Mesendoderm (in vitro differentiated cells): ENCODE measurements around the gene TBL1X.
"Not testable (repeated sequence)": the region's sequence is repeated elsewhere in the genome, so short reads cannot be mapped to it uniquely, and the experiment has no call there.

ENCODE experiments used
- DNase-seq: peaks from one replicate; pipeline ENCODE4 v3.0.0; 2013
- H2AK5ac ChIP-seq: 2 replicates; pipeline ENCODE4 v1.6.1; 2013; ENCODE audit warnings: low read length, inconsistent platforms
- H2BK120ac ChIP-seq: 2 replicates; pipeline ENCODE4 v1.6.1; 2013; ENCODE audit warnings: low read depth, mild to moderate bottlenecking, low read length, moderate library complexity, mixed read lengths
- H2BK15ac ChIP-seq: replicated peaks from 2 replicates; pipeline ENCODE4 v1.6.1; 2013; ENCODE audit warnings: low read depth, mild to moderate bottlenecking, moderate library complexity
- H2BK5ac ChIP-seq: 2 replicates; pipeline ENCODE4 v1.6.1; 2013; ENCODE audit warnings: low read length, inconsistent platforms
- H3K18ac ChIP-seq: 2 replicates; pipeline ENCODE4 v1.6.1; 2013; ENCODE audit warnings: mild to moderate bottlenecking, low read length, mixed read lengths
- H3K23ac ChIP-seq: one replicate; pipeline ENCODE4 v1.6.1; 2013; ENCODE audit warnings: low read length
- H3K27ac ChIP-seq: 2 replicates; pipeline ENCODE4 v1.5.1; 2013; ENCODE audit warnings: low read depth, mild to moderate bottlenecking, inconsistent platforms, low read length, moderate library complexity
- H3K27me3 ChIP-seq: 2 replicates; pipeline ENCODE4 v1.6.1; 2013; ENCODE audit warnings: low read length, control low read depth, mild to moderate bottlenecking, inconsistent platforms; ENCODE audit not compliant: insufficient read depth, poor library complexity
- H3K36me3 ChIP-seq: 2 replicates; pipeline ENCODE4 v1.6.1; 2013; ENCODE audit warnings: low read length, inconsistent platforms; ENCODE audit not compliant: control insufficient read depth, insufficient read depth
- H3K4ac ChIP-seq: one replicate; pipeline ENCODE4 v1.6.1; 2013; ENCODE audit warnings: low read depth, mild to moderate bottlenecking, low read length, moderate library complexity
- H3K4me1 ChIP-seq: 2 replicates; pipeline ENCODE4 v1.6.1; 2013; ENCODE audit warnings: low read depth, low read length, inconsistent platforms; ENCODE audit not compliant: control insufficient read depth
- H3K4me2 ChIP-seq: 2 replicates; pipeline ENCODE4 v1.6.1; 2013; ENCODE audit warnings: low read length
- H3K4me3 ChIP-seq: 2 replicates; pipeline ENCODE4 v1.5.1; 2013; ENCODE audit warnings: mild to moderate bottlenecking, low read length
- H3K56ac ChIP-seq: one replicate; pipeline ENCODE4 v1.6.1; 2013; ENCODE audit warnings: low read length
- H3K79me1 ChIP-seq: 2 replicates; pipeline ENCODE4 v1.6.1; 2013; ENCODE audit warnings: low read length, inconsistent platforms
- H3K79me2 ChIP-seq: 2 replicates; pipeline ENCODE4 v1.6.1; 2013; ENCODE audit warnings: mild to moderate bottlenecking, low read length; ENCODE audit not compliant: control insufficient read depth, insufficient read depth
- H3K9ac ChIP-seq: 2 replicates; pipeline ENCODE4 v1.6.1; 2013; ENCODE audit warnings: low read length, inconsistent platforms
- H4K5ac ChIP-seq: one replicate; pipeline ENCODE4 v1.6.1; 2013; ENCODE audit warnings: low read length
- H4K8ac ChIP-seq: one replicate; pipeline ENCODE4 v1.6.1; 2013; ENCODE audit warnings: low read depth, mild to moderate bottlenecking, control low read depth, low read length, moderate library complexity
- WGBS: extraction: QIAGEN DNeasy Blood & Tissue Kit; methylation state at CpG from one replicate; pipeline ENCODE4 v1.1.7; 2013; ENCODE audit warnings: low lambda C conversion rate, missing lambda C conversion rate; ENCODE audit not compliant: insufficient coverage; ENCODE audit errors: extremely low coverage; 5-methylcytosine and 5-hydroxymethylcytosine counted together

Gene TBL1X

DNA sequence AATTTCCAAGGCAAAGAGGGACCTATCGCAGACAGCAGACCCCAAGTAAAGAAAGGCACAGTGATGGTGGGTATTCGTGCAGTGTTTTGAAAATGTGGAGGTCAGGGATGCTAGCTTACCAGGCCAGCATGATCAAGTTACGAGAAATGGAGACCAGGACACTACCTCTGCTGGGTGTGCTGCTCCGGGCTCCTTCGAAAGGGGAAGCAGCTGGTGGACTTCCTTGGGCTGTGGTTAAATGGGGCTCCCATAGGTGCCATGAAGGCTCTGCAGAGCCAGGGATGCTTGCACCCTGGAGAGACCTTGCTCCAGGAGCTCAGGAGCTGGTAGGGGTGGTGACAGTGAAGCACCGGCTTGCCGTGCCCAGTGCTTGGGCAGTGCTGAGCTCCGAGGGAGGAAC, 68.8 kb downstream of the TBL1X start:
- H2BK15ac ChIP-seq: no peak overlapping the region
- no peaks in the 10 kb centered on the region for H3K36me3 ChIP-seq
- no peak overlapping the region for H3K56ac ChIP-seq
- H3K18ac ChIP-seq: no peak overlapping the region
- peaks cover 2% of the 10 kb centered on the region for H3K79me1 ChIP-seq
- no peak overlapping the region for H3K4me3 ChIP-seq
- peaks cover 7% of the 10 kb centered on the region for H3K79me2 ChIP-seq
- DNase-seq: no peak
- H3K23ac ChIP-seq: no peak overlapping the region
- H2BK5ac ChIP-seq: no peak overlapping the region
- no peak overlapping the region for H4K5ac ChIP-seq
- H2BK120ac ChIP-seq: no peak overlapping the region
- H3K27me3 ChIP-seq: no peaks in the 10 kb centered on the region
- no peak overlapping the region for H4K8ac ChIP-seq
- H3K4ac ChIP-seq: no peak overlapping the region
- no peaks in the 10 kb centered on the region for H3K4me1 ChIP-seq
- H3K27ac ChIP-seq: no peak overlapping the region
- no peak overlapping the region for H2AK5ac ChIP-seq
- H3K4me2 ChIP-seq: no peak overlapping the region
- no CpG with 5 or more reads among the region's 8 CpGs for WGBS
- no peak overlapping the region for H3K9ac ChIP-seq

DNA sequence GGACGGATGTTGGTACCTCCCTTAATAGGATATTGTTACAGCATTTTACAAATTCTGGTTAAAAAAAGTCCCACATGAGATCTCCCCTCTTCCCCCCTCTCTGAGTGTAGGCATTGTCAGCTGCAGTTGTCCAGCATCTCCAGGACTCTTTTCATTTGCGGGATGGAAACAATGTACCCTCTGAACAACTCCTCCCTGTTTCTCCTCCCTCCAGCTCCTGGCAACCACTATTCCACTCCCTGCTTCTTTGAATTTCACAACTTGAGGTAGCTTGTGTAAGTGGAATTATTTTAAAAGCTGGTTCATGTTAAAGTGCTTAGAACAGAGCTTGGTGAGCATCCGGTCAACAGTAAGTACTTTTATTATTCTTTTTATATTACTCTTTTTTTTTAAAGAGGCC, 69.8 kb downstream of the TBL1X start:
- H3K4me2 ChIP-seq: no peak overlapping the region
- no CpG with 5 or more reads among the region's 3 CpGs for WGBS
- H3K23ac ChIP-seq: no peak overlapping the region
- peaks cover 2% of the 10 kb centered on the region for H3K79me1 ChIP-seq
- no peak overlapping the region for H3K18ac ChIP-seq
- H3K36me3 ChIP-seq: no peaks in the 10 kb centered on the region
- no peaks in the 10 kb centered on the region for H3K4me1 ChIP-seq
- no peak overlapping the region for H3K9ac ChIP-seq
- no peak overlapping the region for H3K4ac ChIP-seq
- no peak overlapping the region for H2BK5ac ChIP-seq
- no peak overlapping the region for H4K5ac ChIP-seq
- no peak overlapping the region for H2BK15ac ChIP-seq
- H3K4me3 ChIP-seq: no peak overlapping the region
- H2BK120ac ChIP-seq: no peak overlapping the region
- no peaks in the 10 kb centered on the region for H3K27me3 ChIP-seq
- no peak overlapping the region for H3K56ac ChIP-seq
- no peak overlapping the region for H2AK5ac ChIP-seq
- no peak for DNase-seq
- peaks cover 4% of the 10 kb centered on the region for H3K79me2 ChIP-seq
- H3K27ac ChIP-seq: no peak overlapping the region
- no peak overlapping the region for H4K8ac ChIP-seq

DNA sequence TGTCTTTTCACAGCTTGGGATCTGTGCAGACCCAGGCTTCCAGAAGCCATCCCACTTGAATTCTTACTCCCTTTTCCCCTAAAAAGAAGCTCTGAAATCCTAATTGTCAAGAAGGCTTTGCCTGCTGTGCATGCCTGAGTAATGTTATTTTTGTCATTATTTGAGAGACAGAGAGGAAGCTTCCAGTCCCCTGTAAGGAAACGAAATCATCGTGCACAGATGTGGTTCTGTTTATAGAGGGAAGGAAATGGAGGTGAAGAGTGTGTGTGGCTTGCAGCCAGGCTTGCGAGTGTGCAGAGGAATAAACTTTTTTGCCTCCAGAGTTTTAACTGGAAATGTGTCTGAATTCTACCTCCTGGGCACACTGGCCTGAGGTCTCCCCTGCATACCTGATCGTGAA, 70.2 kb downstream of the TBL1X start:
- Histone ChIP-seq H2BK15ac (no peak overlapping the region), H3K27me3 (no peaks in the 10 kb centered on the region), H3K79me1 (peaks cover 2% of the 10 kb centered on the region), H3K56ac (no peak overlapping the region), H3K4me3 (no peak overlapping the region), H3K79me2 (peaks cover 4% of the 10 kb centered on the region), H3K4ac (no peak overlapping the region), H3K4me2 (no peak overlapping the region), H3K27ac (no peak overlapping the region), H3K23ac (no peak overlapping the region), H3K18ac (no peak overlapping the region), H3K9ac (no peak overlapping the region), H2BK5ac (no peak overlapping the region), H4K8ac (no peak overlapping the region), H2AK5ac (no peak overlapping the region), H2BK120ac (no peak overlapping the region), H3K4me1 (no peaks in the 10 kb centered on the region), H4K5ac (no peak overlapping the region), H3K36me3 (no peaks in the 10 kb centered on the region)
- DNase-seq: no peak
- no CpG with 5 or more reads among the region's 4 CpGs for WGBS

DNA sequence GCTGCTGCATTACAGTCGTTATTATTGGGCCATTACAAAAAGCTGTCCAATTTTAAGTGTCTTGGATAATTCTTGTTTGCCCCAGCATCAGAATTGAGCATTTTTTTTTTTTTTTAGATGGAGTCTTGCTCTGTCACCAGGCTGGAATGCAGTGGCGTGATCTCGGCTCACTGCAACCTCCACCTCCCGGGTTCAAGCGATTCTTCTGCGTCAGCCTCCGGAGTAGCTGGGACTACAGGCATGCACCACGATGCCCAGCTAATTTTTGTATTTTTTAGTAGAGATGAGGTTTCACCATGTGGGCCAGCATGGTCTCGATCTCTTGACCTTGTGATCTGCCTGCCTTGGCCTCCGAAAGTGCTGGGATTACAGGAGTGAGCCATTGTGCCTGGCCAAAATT, 71.3 kb downstream of the TBL1X start:
- H4K8ac ChIP-seq, H2AK5ac ChIP-seq, H3K4me1 ChIP-seq, H3K4me3 ChIP-seq, H3K9ac ChIP-seq, H3K27ac ChIP-seq, H3K79me2 ChIP-seq, H3K18ac ChIP-seq, H2BK120ac ChIP-seq, H2BK5ac ChIP-seq, DNase-seq, H3K4me2 ChIP-seq, H3K36me3 ChIP-seq, H3K27me3 ChIP-seq, H2BK15ac ChIP-seq, H3K4ac ChIP-seq, H3K56ac ChIP-seq, H3K23ac ChIP-seq, H4K5ac ChIP-seq, H3K79me1 ChIP-seq: not testable (repeated sequence)
- WGBS: no CpG with 5 or more reads among the region's 10 CpGs

DNA sequence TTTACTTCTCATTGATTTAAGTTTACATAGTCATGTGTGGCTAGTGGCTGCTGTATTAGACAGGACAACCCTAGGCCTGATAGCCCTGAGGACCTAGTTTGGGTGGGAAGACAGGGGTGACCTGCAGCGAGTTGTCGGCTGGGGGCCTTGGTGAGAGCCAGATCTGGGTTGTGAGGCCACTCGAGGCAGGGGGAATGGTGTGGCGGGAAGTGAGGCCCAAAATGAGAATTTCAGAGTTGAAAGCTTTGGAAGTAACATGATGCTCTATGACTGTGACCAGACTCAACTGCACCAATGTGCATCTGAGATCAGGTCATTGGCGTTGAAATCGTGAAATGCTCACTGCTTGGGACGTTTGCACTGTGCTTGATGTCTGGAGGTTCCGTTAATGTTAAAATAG, 72.9 kb downstream of the TBL1X start:
- no peak overlapping the region for H3K9ac ChIP-seq
- H3K27me3 ChIP-seq: no peaks in the 10 kb centered on the region
- H3K36me3 ChIP-seq: no peaks in the 10 kb centered on the region
- H4K8ac ChIP-seq: no peak overlapping the region
- H3K23ac ChIP-seq: no peak overlapping the region
- no peak overlapping the region for H3K4ac ChIP-seq
- H3K79me2 ChIP-seq: peaks cover 2% of the 10 kb centered on the region
- no peak overlapping the region for H3K4me3 ChIP-seq
- H3K4me2 ChIP-seq: no peak overlapping the region
- no peak overlapping the region for H3K56ac ChIP-seq
- H3K27ac ChIP-seq: no peak overlapping the region
- H2BK15ac ChIP-seq: no peak overlapping the region
- H3K79me1 ChIP-seq: no peaks in the 10 kb centered on the region
- no peak overlapping the region for H2BK5ac ChIP-seq
- H3K4me1 ChIP-seq: no peaks in the 10 kb centered on the region
- no peak overlapping the region for H3K18ac ChIP-seq
- H2AK5ac ChIP-seq: no peak overlapping the region
- DNase-seq: no peak
- no peak overlapping the region for H4K5ac ChIP-seq
- no peak overlapping the region for H2BK120ac ChIP-seq
- no CpG with 5 or more reads among the region's 8 CpGs for WGBS

DNA sequence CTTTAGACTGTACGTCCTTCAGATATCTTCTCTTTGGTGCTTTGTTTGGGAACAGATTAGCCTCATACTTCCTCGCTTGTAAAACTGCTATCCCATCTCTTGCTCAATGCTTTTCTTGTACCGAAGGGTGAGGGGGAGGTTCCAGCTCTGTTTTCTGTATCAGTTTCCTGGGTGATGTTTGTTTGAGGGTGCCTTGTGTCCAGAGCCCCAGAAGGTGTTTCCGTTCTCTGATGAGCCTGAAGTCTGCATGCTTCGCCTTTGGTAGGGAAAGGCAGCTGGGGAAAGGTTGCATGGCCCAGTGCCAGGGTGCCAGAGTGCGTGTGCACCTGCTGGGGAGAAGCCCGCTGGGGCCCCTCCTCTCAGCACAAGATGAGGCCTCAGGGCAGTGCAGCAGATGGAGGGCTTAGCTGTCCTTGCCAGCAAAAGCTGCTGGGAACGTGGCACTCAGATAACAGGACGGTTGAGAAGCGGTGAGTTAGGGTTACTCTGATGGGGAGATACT, 73.7 kb downstream of the TBL1X start:
- H3K9ac ChIP-seq: no peak overlapping the region
- H3K56ac ChIP-seq: no peak overlapping the region
- peaks cover 1% of the 10 kb centered on the region for H3K79me2 ChIP-seq
- H2BK5ac ChIP-seq: no peak overlapping the region
- H3K36me3 ChIP-seq: no peaks in the 10 kb centered on the region
- H3K27me3 ChIP-seq: no peaks in the 10 kb centered on the region
- H3K27ac ChIP-seq: no peak overlapping the region
- H2BK15ac ChIP-seq: no peak overlapping the region
- no peak for DNase-seq
- no peak overlapping the region for H3K18ac ChIP-seq
- no peak overlapping the region for H2BK120ac ChIP-seq
- no peak overlapping the region for H3K4ac ChIP-seq
- H4K5ac ChIP-seq: no peak overlapping the region
- H3K4me1 ChIP-seq: no peaks in the 10 kb centered on the region
- no peak overlapping the region for H3K4me3 ChIP-seq
- no peak overlapping the region for H3K23ac ChIP-seq
- H3K79me1 ChIP-seq: no peaks in the 10 kb centered on the region
- H2AK5ac ChIP-seq: no peak overlapping the region
- H4K8ac ChIP-seq: no peak overlapping the region
- WGBS: no CpG with 5 or more reads among the region's 10 CpGs
- H3K4me2 ChIP-seq: no peak overlapping the region
